Endothelial cell of umbilical vein (primary cell): ENCODE data around the gene B3GNT3. TPM values are rescaled to one million over a fixed set of nuclear protein-coding genes. Genes with fewer than 3 reads are reported as not detected.

Experiments
- BruUV-seq: library from RNA; stranded (reverse); fragments of 400-500 nt; replicated peaks from 2 replicates; lab custom pipeline; 2021; lab: Mats Ljungman, UMichigan
- CTCF ChIA-PET: fragments of 300-600, 350-600 bp; sonication (Branson Sonifier 250); formaldehyde crosslinking; loops from one replicate; lab custom pipeline; 2021; ENCODE audit warnings: antibody characterized with exemption, inconsistent platforms; lab: Charles Lee
- POLR2A ChIA-PET: fragments of 300-600, 350-600 bp; sonication (Branson Sonifier 250); formaldehyde crosslinking; loops from one replicate; lab custom pipeline; 2021; ENCODE audit warnings: antibody characterized with exemption, inconsistent platforms; lab: Charles Lee
- DNase-seq: peaks from one replicate; pipeline ENCODE4 v3.0.0-alpha.2; 2011; ENCODE audit warnings: low read depth, low spot score
- FAIRE-seq: peaks from 2 replicates; lab custom pipeline; 2011; peaks lifted over from hg19 to GRCh38; lab: Jason Lieb, UNC
- H2AFZ ChIP-seq: 2 replicates; pipeline ENCODE4 v1.6.0; 2012; ENCODE audit warnings: low read depth, low read length, control low read depth, inconsistent platforms
- H3K27ac ChIP-seq: 2 replicates; pipeline ENCODE4 v1.5.1; 2011; ENCODE audit warnings: low read depth, mild to moderate bottlenecking, control low read depth, low read length, moderate library complexity; ENCODE audit not compliant: insufficient read depth
- H3K27me3 ChIP-seq, 2 experiments: 2 replicates each; pipeline versions ENCODE4 v1.6.0 to v1.6.1; 2011; ENCODE audit warnings: low read length in 2 of 2, mixed read lengths in 1 of 2; ENCODE audit not compliant: control insufficient read depth in 2 of 2, insufficient read depth in 2 of 2
- H3K36me3 ChIP-seq, 2 experiments: 2 replicates in 1 of 2; 3 replicates in 1 of 2; pipeline ENCODE4 v1.5.1; 2011; ENCODE audit warnings: low read length in 2 of 2, mild to moderate bottlenecking in 1 of 2, moderate library complexity in 1 of 2; ENCODE audit not compliant: control insufficient read depth in 2 of 2, insufficient read depth in 2 of 2; ENCODE audit errors: extremely low read depth in 1 of 2
- H3K4me1 ChIP-seq: 3 replicates; pipeline ENCODE4 v1.5.1; 2011; ENCODE audit warnings: mild to moderate bottlenecking, low read length; ENCODE audit not compliant: control insufficient read depth, insufficient read depth; ENCODE audit errors: extremely low read depth
- H3K4me2 ChIP-seq: 2 replicates; pipeline ENCODE4 v1.6.1; 2011; ENCODE audit warnings: low read length, control low read depth, mixed read lengths; ENCODE audit not compliant: insufficient read depth
- H3K4me3 ChIP-seq, 3 experiments: fragments of 200-600 bp in 1 of 3; sonication (generic), shearing (Covaris generic) in 1 of 3; replicated peaks in 1 of 3; 2 replicates each; pipeline ENCODE4 v1.5.1; 2011 to 2016; ENCODE audit warnings: control low read depth in 3 of 3, low read length in 3 of 3, mild to moderate bottlenecking in 2 of 3, inconsistent platforms in 1 of 3, low read depth in 1 of 3, moderate library complexity in 1 of 3; ENCODE audit not compliant: insufficient read depth in 1 of 3
- H3K79me2 ChIP-seq: 2 replicates; pipeline ENCODE4 v1.6.0; 2012; ENCODE audit warnings: low read length, inconsistent platforms; ENCODE audit not compliant: control insufficient read depth, insufficient read depth
- H3K9ac ChIP-seq: replicated peaks from 2 replicates; pipeline ENCODE3; 2011; ENCODE audit warnings: low read length, control low read depth; ENCODE audit not compliant: insufficient read depth; ENCODE audit errors: extremely low read depth
- H3K9me1 ChIP-seq: replicated peaks from 3 replicates; pipeline ENCODE4 v1.6.0; 2011; ENCODE audit warnings: mild to moderate bottlenecking, low read length; ENCODE audit not compliant: control insufficient read depth, insufficient read depth; ENCODE audit errors: extremely low read depth
- H3K9me3 ChIP-seq: replicated peaks from 2 replicates; pipeline ENCODE4 v1.5.1; 2012; ENCODE audit warnings: low read length, inconsistent platforms; ENCODE audit not compliant: control insufficient read depth, insufficient read depth
- H4K20me1 ChIP-seq: replicated peaks from 2 replicates; pipeline ENCODE3; 2011; ENCODE audit warnings: mild to moderate bottlenecking, low read length; ENCODE audit not compliant: control insufficient read depth, insufficient read depth; ENCODE audit errors: extremely low read depth
- CTCF ChIP-seq, 2 donors: IDR thresholded peaks; 1 replicate in 1 of 2; 2 replicates in 1 of 2; pipeline ENCODE4 v1.5.1; 2011; ENCODE audit warnings: low read length in 2 of 2, mild to moderate bottlenecking in 2 of 2, moderate library complexity in 2 of 2, control low read depth in 1 of 2, inconsistent platforms in 1 of 2, low read depth in 1 of 2; ENCODE audit not compliant: insufficient read depth in 1 of 2; ENCODE audit errors: extremely low read depth in 1 of 2
- FOS ChIP-seq: IDR thresholded peaks from 2 replicates; pipeline ENCODE4 v1.6.1; 2011; ENCODE audit warnings: mild to moderate bottlenecking, low read length, moderate library complexity, borderline replicate concordance; ENCODE audit not compliant: insufficient read depth
- JUN ChIP-seq: IDR thresholded peaks from 2 replicates; pipeline ENCODE4 v1.6.1; 2011; ENCODE audit warnings: borderline replicate concordance, low read depth; ENCODE audit not compliant: insufficient read length, insufficient read depth
- POLR2AphosphoS5 ChIP-seq: IDR thresholded peaks from 2 replicates; pipeline ENCODE4 v1.6.1; 2012; ENCODE audit warnings: low read depth, mild to moderate bottlenecking, control low read depth, low read length, moderate library complexity; ENCODE audit not compliant: insufficient read depth
- dilution Hi-C: fragments of 300-500 bp; cut with MboI; formaldehyde crosslinking; loops from one replicate; pipeline ENCODE4 v1.15.0; 2019; ENCODE audit warnings: low sequenced_read_pairs; ENCODE audit not compliant: extremely low pct_ligation_motif_present
- intact Hi-C: fragments of 100-400 bp; cut with micrococcal nuclease; formaldehyde crosslinking; loops from one replicate; pipeline ENCODE4 v1.10.0; 2022
- polyA plus RNA-seq, 4 experiments: library from polyadenylated mRNA; depleted of rRNA in 3 of 4; stranded (reverse) in 3 of 4; unstranded in 1 of 4; fragments of >200 nt; gene quantifications; 2 replicates each; pipeline versions ENCODE4 v1.2.1 to v1.2.3, GENCODE V29; 2011 to 2012; ENCODE audit warnings: missing spikeins in 1 of 4
- total RNA-seq: library from RNA; stranded (reverse); gene quantifications from 2 replicates; pipeline ENCODE4 v1.2.3, GENCODE V29; 2021

Gene B3GNT3
- total and polyA plus RNA-seq, 2 donors (not counting 3 experiments of a cell fraction or from before 2014, with no cell fraction given), result 0.10 TPM; not detected in 1

GRCh38 chr19:17841810-17842662, 47.1 kb downstream of the B3GNT3 start:
- H3K27me3 ChIP-seq, result no peaks in the 10 kb centered on the region
- DNase-seq, result peak; percentile 72
- dilution Hi-C loops (no loop called here), intact Hi-C loops (no loop called here)
- TF ChIP-seq POLR2AphosphoS5 (no peak), FOS (no peak), CTCF (IDR thresholded peaks at IDR 0.05; ENCODE audit: extremely low read depth in 1 of 2, insufficient read depth in 1 of 2, low read depth in 1 of 2, low read length in 2 of 2) (no peak), JUN (no peak)
- no peaks in the 10 kb centered on the region for H3K9me3 ChIP-seq
- peak; percentile 8 for FAIRE-seq
- H3K36me3 ChIP-seq, result no peaks in the 10 kb centered on the region
- H3K4me1 ChIP-seq, result peaks cover 9% of the 10 kb centered on the region
- ChIA-PET CTCF (no interaction called here), POLR2A (interaction anchor here (0.8 kb wide), 1 partner anchor 18 kb away, joined by 5 read pairs; the partner anchor contains the start of gene RPL18A)
- H4K20me1 ChIP-seq, result no peaks in the 10 kb centered on the region
- no peaks in the 10 kb centered on the region for H3K9me1 ChIP-seq
- no peak overlapping the region for H3K27ac ChIP-seq
- H3K79me2 ChIP-seq, result no peaks in the 10 kb centered on the region
- H3K4me2 ChIP-seq, result peak overlapping the region; percentile 4
- BruUV-seq, result no TSS peak
- H2AFZ ChIP-seq, result peak overlapping the region; percentile 63
- H3K9ac ChIP-seq, result no peak overlapping the region
- no peak overlapping the region for H3K4me3 ChIP-seq
